Body of pancreas (tissue), 4 donors: ENCODE measurements around the gene GAN. TPM values are rescaled to one million over a fixed set of nuclear protein-coding genes. Genes with fewer than 3 reads are reported as not detected.
A peak's percentile ranks its signal among the peaks of the same experiment; 100 is the strongest.

Experiments used
- ATAC-seq: fragments of 150-250 bp; one replicate; pipeline ENCODE4 v1.9.1; 2016
- DNase-seq, 4 donors: peaks; one replicate each; pipeline ENCODE4 v3.0.0-alpha.2; 2019
- H3K27ac ChIP-seq, 4 donors: fragments of 200-600 bp; sonication (generic); 1 replicate in 3 of 4; 2 replicates in 1 of 4; pipeline versions ENCODE4 v1.5.1 to v1.6.1; 2016 to 2019; ENCODE audit warnings: mild to moderate bottlenecking in 1 of 4, mixed read lengths in 1 of 4, moderate library complexity in 1 of 4
- H3K27me3 ChIP-seq, 2 donors: fragments of 200-600 bp; sonication (generic); one replicate each; pipeline ENCODE4 v1.6.0; 2016; ENCODE audit warnings: mild to moderate bottlenecking in 1 of 2
- H3K36me3 ChIP-seq, 2 donors: fragments of 200-600 bp; sonication (generic); replicated peaks in 1 of 2; 2 replicates each; pipeline ENCODE4 v1.5.1; 2016; ENCODE audit warnings: low read depth in 2 of 2; ENCODE audit not compliant: insufficient read depth in 1 of 2
- H3K4me1 ChIP-seq: fragments of 200-600 bp; sonication (generic); one replicate; pipeline ENCODE4 v1.6.0; 2016
- H3K4me3 ChIP-seq, 2 donors: fragments of 200-600 bp; sonication (generic); 1 replicate in 1 of 2; 2 replicates in 1 of 2; pipeline ENCODE4 v1.5.1; 2016 to 2019
- H3K9me3 ChIP-seq, 3 donors: fragments of 200-600 bp; sonication (generic); 1 replicate in 2 of 3; 2 replicates in 1 of 3; pipeline ENCODE4 v1.5.1; 2016
- POLR2A ChIP-seq, 3 donors: fragments of 450-650 bp; IDR thresholded peaks; one replicate each; pipeline ENCODE4 v1.6.1; 2016; ENCODE audit warnings: antibody characterized with exemption in 3 of 3, mild to moderate bottlenecking in 2 of 3
- WGBS, 2 donors: methylation state at CpG; one replicate each; pipeline ENCODE4 v1.1.5; 2017; 5-methylcytosine and 5-hydroxymethylcytosine counted together
- intact Hi-C: fragments of 100-400 bp; cut with DNase I; formaldehyde crosslinking; loops from one replicate; pipeline ENCODE4 v1.15.1; 2023
- total RNA-seq, 2 donors: library from RNA; depleted of rRNA; stranded (reverse); fragments of >200 nt; gene quantifications; one replicate each; pipeline ENCODE4 v1.1.0, GENCODE V29; 2016
- TF ChIP-seq, protein P1 (sequence below), 7 experiments: fragments of 450-650 bp in 4 of 7; fragments of 200-600 bp in 3 of 7; sonication (generic) in 3 of 7; IDR thresholded peaks; one replicate each; pipeline ENCODE4 v1.5.1; 2016 to 2019; ENCODE audit warnings: antibody characterized with exemption in 7 of 7

GAN gene
- total RNA-seq, 2 donors from 2014 or later = 3.6 to 4.9 TPM

DNA sequence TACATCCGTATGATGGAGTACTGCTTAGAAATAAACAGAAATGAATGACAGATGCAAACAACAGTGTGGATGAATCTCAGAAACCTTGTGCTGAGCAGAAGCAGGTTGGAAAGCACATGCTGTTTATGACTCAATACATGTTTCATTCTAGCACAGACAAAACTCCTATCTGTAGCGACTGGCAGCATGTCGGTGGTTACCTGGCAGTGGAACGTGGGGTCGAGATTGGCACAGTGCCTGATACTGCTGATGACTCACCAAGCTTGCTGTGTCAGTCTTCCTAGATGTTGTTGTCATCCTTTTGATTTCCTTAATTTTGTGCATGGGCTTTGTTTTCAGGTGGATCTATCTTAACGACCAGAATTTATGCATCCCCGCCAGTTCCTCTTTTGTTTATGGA lies 62.1 kb downstream of the GAN start:
- Histone ChIP-seq H3K4me1 (no peaks in the 10 kb centered on the region), H3K27me3 (no peaks in the 10 kb centered on the region), H3K36me3 (peaks cover 0 to 2% of the 10 kb centered on the region in 2 donors), H3K27ac (no peak overlapping the region), H3K9me3 (no peaks in the 10 kb centered on the region), H3K4me3 (no peak overlapping the region)
- TF ChIP-seq POLR2A (IDR thresholded peaks at IDR 0.05) = no peak
- TF ChIP-seq, protein P1, sequence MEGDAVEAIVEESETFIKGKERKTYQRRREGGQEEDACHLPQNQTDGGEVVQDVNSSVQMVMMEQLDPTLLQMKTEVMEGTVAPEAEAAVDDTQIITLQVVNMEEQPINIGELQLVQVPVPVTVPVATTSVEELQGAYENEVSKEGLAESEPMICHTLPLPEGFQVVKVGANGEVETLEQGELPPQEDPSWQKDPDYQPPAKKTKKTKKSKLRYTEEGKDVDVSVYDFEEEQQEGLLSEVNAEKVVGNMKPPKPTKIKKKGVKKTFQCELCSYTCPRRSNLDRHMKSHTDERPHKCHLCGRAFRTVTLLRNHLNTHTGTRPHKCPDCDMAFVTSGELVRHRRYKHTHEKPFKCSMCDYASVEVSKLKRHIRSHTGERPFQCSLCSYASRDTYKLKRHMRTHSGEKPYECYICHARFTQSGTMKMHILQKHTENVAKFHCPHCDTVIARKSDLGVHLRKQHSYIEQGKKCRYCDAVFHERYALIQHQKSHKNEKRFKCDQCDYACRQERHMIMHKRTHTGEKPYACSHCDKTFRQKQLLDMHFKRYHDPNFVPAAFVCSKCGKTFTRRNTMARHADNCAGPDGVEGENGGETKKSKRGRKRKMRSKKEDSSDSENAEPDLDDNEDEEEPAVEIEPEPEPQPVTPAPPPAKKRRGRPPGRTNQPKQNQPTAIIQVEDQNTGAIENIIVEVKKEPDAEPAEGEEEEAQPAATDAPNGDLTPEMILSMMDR (IDR thresholded peaks at IDR 0.05) = no peak
- WGBS, 2 donors = 59 to 67% methylated on average over 7 of the region's 7 CpGs
- intact Hi-C loops = no loop called here
- ATAC-seq (no peak), DNase-seq (peak in 1 of 4 donors; percentile 22)

DNA sequence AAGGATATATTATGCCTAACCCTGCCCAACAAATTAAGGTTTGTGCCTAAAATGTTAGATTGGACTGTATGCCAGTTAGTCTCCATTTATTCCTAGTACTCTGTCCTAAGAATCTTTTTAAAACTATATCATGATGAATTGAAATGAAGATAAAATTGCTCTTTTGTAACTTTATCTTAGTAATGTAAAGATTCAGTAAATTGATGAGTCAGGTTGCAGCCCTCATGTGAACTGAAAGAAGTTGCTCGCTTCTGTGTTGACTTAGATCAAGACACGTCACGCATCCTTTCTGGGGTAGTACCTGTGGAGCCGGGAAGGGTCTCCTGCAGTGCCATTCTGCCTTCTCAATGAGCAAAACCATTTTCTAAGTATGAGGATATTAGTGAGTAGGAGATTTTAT lies 63.3 kb downstream of the GAN start:
- Histone ChIP-seq H3K4me3 (no peak overlapping the region), H3K9me3 (no peaks in the 10 kb centered on the region), H3K4me1 (no peaks in the 10 kb centered on the region), H3K36me3 (peaks cover 0 to 2% of the 10 kb centered on the region in 2 donors), H3K27ac (no peak overlapping the region), H3K27me3 (no peaks in the 10 kb centered on the region)
- intact Hi-C loops = no loop called here
- ATAC-seq (no peak), DNase-seq (no peak)
- TF ChIP-seq POLR2A (IDR thresholded peaks at IDR 0.05) = no peak
- TF ChIP-seq, protein P1 (IDR thresholded peaks at IDR 0.05) = no peak
- 92 to 97% methylated on average over 4 of the region's 4 CpGs for whole genome bisulfite sequencing, 2 donors

DNA sequence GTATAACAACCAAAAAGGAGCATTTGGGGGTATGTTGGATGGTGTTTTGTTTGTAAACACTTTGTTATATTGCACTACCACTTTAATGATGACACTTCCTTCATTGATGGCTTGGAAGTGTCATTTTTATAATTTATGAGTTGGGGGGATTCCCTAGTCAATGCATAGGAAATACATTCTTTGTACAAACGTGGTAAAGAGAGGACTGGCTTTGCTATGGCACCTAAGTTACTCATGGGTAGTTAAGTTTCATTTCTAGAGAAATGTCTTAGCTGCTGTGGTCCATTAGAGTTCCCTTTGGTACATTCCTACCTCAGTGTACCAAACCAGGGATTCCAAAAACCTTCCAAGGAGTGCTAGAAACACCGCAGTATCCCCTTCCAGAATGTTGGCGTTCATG lies 66.2 kb downstream of the GAN start:
- no peaks in the 10 kb centered on the region for H3K27me3 ChIP-seq
- H3K36me3 ChIP-seq = peaks cover 0 to 2% of the 10 kb centered on the region in 2 donors
- DNase-seq = no peak
- no peak overlapping the region for H3K4me3 ChIP-seq
- intact Hi-C loops = no loop called here
- H3K9me3 ChIP-seq = no peaks in the 10 kb centered on the region
- TF ChIP-seq, protein P1 (IDR thresholded peaks at IDR 0.05) = no peak
- TF ChIP-seq POLR2A (IDR thresholded peaks at IDR 0.05) = no peak
- WGBS, 2 donors = 93% methylated on average over 3 of the region's 3 CpGs
- H3K4me1 ChIP-seq = no peaks in the 10 kb centered on the region
- ATAC-seq = no peak
- H3K27ac ChIP-seq = no peak overlapping the region

DNA sequence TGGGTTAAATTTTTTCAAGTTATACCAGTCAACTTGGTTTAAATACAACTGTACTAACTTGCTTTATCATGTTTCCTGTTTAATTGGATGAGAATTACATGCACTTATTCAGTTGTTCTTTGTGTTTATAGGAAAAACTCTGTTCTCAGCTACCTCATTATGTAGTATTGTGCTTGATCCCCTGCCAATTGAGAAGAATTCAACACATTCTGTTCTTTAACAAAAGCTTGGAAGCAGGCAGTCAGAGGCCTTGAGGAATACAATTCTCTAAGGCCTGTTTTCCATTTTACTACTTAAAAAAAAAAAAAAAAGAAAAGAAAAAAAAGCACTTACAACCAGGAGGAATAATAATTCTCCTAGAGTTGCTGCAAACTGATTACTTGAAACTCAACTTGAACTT lies 69.2 kb downstream of the GAN start:
- no peak for ATAC-seq
- Histone ChIP-seq H3K4me1 (no peaks in the 10 kb centered on the region), H3K27ac (no peak overlapping the region), H3K4me3 (no peak overlapping the region), H3K27me3 (no peaks in the 10 kb centered on the region), H3K9me3 (no peaks in the 10 kb centered on the region), H3K36me3 (no peaks in the 10 kb centered on the region)
- no peak for TF ChIP-seq POLR2A (IDR thresholded peaks at IDR 0.05)
- TF ChIP-seq, protein P1 (IDR thresholded peaks at IDR 0.05) = no peak
- intact Hi-C loops = no loop called here
- no peak for DNase-seq

DNA sequence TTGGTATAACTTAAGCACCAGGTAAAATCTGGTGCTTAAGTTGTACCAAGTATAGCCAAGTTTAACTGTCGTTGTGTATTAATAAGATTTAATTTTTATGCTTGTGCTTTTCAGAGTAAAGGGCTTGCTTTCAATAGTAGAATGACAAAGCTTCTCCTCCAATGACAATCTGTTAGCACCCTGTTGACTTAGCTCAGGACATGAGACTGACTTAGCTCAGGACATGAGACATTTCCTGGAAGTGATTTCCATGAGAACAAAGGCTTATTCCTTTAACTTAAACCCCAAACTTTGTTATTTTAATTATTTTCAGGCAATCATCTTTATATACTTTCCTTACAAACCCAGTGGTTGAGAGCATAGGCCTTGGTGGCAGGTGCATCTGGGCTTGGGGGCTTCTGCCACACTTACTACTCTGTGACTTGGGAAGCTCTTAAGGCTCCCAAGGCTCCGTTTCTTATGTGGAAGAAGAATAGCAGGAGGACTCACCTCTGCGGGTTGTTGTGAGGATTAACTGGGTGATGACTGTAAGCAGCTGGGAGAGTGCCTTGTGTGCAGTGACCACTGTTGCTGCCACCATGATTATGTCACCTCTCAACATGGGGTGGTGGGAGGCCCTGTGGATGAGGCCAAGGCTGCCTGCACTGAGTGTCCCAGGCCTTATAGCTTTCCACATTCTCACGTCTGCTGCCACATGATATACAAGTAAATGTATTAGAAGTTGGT lies 70.4 kb downstream of the GAN start:
- Histone ChIP-seq H3K4me1 (no peaks in the 10 kb centered on the region), H3K4me3 (no peak overlapping the region), H3K36me3 (no peaks in the 10 kb centered on the region), H3K9me3 (no peaks in the 10 kb centered on the region), H3K27ac (no peak overlapping the region), H3K27me3 (no peaks in the 10 kb centered on the region)
- intact Hi-C loops = no loop called here
- no peak for ATAC-seq
- DNase-seq = no peak
- WGBS, 2 donors = 86 to 89% methylated on average over 4 of the region's 4 CpGs
- TF ChIP-seq, protein P1 (IDR thresholded peaks at IDR 0.05) = no peak
- no peak for TF ChIP-seq POLR2A (IDR thresholded peaks at IDR 0.05)
